ENCODE results near the gene TET1.
A peak's percentile ranks its signal among the peaks of the same experiment; 100 is the strongest.
"Not testable (repeated sequence)": the region's sequence is repeated elsewhere in the genome, so short reads cannot be mapped to it uniquely, and the experiment has no call there.

TET1 gene

GRCh38 chr10:68617691-68618090 lies 57.6 kb downstream of the TET1 start:
- DNase-seq, result not testable (repeated sequence)

DNA sequence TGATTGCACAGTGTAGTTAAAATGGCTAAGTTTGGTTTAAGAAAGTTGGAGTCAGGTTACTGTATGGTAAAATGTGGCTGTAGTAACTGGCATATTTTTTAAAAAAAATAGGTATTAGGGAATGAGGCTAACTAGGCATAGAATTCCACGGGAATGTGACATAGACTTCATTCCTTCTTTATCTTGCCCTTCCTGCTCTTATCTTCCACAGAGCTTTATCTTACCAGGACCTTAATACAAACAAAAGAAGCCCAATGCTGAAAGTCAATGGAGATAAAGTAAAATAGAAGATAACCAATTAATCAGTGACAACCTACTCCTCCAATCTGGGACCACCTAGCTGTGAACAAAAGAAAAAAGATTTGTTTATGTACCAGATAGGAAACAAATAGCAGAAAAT lies 58.1 kb downstream of the TET1 start:
- no peak for DNase-seq

DNA sequence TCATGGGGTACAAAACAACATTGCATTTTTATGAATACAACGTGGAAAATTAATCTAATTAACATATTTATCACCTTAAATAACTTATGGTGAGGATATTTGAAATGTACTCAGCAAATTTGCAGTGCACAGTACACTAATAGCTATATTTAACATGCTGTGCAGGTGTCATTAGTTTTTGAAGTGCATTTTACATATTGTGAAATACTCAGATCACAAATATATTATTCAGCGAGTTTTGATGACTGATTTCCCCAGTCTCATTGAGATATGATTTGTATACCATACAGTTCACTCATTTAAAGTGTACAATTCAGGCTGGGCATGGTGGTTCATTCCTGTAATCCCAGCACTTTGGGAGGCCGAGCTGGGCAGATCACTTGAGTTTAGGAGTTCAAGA lies 59.5 kb downstream of the TET1 start:
- DNase-seq, result no peak

DNA sequence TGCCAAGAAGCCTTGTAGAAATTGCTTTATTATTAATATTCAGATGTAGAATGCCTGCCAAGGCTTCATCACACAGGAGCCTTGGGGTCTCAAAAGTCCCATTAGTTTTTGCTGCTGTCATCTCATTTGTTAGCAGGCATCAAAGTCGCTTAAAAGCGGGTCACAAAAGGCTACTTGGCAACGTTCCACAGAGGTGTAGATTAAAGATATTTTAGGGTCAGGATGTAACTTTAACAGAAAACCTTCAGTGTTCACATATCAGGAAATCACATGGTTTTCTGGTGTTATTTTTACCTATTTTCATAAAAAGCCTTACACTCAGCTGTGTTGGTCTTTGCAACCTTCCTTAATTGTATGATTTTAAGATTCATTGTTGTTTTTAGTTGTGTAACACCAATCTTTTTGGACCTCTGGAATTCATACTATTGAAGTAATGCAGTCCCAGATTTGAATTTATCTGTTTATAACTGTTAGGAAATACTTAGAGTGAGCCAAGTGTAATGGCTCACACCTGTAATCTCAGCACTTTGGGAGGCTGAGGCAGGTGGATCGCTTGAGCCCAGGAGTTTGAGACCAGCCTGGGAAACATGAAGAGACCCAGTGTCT lies 65.3 kb downstream of the TET1 start:
- DNase-seq, result no peak

DNA sequence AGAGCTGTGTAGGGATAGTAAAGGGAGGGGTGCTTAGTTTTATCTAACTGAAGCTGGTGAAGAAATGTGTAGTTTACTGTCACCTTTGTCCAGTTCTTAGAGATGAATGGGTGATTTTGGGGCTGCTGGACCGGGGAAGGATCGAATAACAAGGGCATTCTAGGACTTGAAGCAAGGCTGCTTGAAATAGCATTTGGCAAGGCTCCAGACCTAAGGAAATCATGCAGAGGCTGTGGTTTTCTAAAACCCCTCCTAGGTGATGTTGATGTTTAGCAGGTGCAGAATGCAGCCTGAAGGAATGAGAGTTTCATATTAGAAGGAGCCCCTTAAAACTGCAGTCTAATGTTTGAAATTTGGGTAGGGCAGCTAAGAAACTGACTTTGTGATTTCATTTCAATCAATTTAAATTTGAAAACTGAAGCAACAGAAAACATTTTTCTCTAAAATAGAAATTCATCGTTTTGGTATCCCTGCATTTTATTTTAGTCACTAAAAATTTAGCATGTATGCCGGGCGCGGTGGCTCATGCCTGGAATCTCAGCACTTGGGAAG lies 68.5 kb downstream of the TET1 start:
- peak; percentile 15 for DNase-seq

GRCh38 chr10:68632271-68632560 lies 72.1 kb downstream of the TET1 start:
- not testable (repeated sequence) for DNase-seq

GRCh38 chr10:68633281-68633680 lies 73.1 kb downstream of the TET1 start:
- no peak for DNase-seq

DNA sequence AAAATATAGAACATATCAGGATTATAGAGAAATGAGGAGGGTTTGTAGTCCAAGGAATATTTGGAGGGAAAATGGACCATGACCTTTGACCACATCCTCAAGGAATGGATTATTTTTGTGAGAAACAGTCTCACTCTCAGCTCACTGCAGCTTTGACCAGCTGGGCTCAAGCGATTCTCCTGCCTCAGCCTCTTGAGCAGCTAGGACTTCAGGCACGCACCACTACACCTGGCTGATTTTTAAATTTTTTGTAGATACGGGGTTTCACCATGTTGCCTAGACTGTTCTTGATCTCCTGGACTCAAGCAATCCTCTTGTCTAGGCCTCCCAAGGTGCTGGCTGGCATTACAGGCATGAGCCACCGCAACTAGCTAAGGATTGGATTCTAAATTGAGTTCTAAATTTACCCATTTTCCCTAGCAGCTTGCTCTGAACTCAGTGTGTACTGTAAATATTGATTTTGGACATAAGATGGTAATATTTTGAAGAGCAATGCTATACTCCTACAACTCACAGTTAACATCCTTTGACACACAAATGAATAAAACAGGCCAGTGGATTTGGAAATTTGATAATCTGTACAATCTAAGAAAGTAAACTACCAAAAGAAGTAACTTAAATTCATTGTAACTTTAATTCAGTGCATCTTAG lies 73.8 kb downstream of the TET1 start:
- DNase-seq, result no peak

DNA sequence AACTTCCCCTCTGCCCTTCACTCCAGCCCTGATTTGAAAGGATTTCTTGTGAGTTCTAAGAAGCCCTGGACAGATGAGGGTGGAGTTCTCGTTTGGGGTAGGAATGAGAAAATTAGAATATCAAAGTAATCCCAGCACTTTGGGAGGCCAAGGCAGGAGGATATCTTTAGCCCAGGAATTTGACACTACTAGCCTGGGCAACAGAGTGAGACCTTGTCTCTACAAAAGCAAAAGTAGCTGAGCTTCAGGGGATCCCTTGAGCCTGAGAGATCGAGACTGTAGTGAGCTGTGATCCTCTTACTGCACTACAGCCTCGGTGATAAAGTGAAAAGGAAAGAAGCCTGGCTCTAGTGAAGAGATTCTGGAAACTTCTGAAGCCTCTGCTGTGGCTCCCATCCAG lies 76.2 kb downstream of the TET1 start:
- DNase-seq, result no peak

GRCh38 chr10:68643550-68643949 lies 83.4 kb downstream of the TET1 start:
- DNase-seq, result not testable (repeated sequence)

- no peak for DNase-seq
Measured at GRCh38 chr10:68647672-68648341, 87.7 kb downstream of the TET1 start.

GRCh38 chr10:68655620-68656126 lies 95.5 kb downstream of the TET1 start:
- no peak for DNase-seq

GRCh38 chr10:68665841-68666240 lies 105.7 kb downstream of the TET1 start:
- no peak for DNase-seq

DNA sequence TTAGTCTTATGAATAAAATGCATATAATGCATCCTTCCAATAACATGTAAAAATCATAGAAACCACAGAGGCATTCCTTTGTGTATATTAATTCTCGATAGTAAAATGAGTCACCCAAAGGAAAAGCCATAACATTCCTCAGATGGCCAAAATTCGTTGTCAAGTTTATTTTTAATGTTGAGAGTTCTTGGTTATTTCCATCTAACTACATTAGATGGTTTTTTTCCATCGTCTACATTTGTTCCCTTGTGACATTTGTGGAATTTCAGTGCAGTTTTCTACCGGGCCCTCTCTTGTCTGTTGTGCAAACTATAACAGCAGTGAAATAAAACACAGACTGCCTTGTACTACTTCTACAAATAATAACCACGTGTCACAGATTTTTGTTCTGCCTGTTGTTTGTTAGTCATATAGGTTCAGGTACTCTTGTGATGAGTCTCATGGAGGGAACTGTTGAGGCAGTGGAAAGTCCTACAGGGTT lies 106.2 kb downstream of the TET1 start:
- DNase-seq, result no peak

- DNase-seq, result no peak
Measured at GRCh38 chr10:68668231-68668630, 108.1 kb downstream of the TET1 start.

DNA sequence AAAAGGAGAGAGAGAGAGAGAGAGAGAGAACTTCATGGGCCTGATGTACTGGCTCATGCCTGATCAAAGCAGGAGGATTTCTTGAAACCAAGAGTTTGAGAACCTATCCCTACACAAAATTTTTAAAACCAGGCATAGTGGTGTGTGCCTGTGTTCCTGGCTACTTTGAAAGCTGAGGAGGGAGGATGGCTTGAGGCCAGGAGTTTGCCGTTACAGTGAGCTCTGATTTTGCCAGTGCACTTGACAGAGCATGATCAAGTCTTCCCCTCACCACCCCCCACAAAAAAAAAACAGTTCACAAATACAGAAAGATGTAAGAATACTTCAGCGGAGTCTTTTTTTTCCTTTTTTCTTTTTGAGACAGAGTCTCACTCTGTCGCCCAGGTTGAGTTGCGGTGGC lies 108.8 kb downstream of the TET1 start:
- DNase-seq, result no peak

DNA sequence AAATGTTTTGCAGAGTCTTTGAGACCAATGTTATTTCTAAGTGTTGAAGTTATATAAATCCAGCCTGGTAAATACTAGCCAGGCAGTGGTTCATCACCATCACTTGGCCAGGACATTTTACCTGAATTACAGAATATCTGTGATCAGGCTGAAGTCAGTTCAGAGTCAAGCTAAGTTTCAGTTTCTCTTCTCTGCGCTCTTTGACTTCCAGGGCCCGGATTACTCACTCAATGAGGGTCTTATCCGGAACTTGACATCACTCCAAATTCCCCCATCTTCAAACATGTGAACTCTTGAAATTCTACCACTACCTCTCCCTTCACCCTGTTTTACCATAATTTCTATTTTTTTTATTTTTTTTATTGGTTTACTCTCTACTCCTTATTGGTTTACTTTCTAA lies 124.3 kb downstream of the TET1 start:
- no peak for DNase-seq

DNA sequence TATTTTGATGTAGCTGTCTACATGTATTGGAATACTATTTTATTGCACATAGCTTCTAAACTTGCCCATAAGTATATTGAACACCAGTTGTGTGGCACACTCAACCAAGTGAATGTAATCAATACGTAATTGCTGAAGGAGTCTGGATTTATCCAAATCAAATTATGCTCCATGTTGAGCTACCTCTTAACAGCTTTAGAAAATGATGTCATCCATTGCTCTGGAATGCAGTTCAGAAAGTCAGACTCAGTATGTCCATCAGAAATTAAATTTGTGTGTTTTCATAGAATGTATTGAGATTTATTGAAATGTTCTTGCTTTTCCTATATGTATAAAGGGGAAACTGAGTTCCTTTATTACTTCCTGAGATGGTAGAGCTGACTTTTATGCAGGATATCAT lies 135.9 kb downstream of the TET1 start:
- DNase-seq, result no peak

DNA sequence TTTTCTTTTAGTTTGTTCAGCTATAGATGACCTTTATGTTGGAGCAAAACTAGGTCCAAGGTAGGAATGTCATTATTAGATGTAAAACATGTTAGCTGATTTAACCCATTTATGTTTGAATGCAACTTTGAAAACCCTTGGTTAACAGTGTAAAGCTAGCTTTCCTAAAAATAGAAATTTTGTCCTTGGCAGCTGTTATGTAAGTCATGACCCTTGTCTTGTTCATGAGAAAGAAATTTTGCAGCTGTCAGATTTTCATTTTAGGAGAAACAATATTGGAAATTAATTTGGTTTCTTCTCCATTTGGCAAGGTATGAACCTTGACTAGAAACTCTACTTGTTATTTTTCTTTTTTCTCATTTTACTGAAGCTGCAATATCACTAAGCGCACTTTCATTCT lies 137.0 kb downstream of the TET1 start:
- DNase-seq, result no peak

DNA sequence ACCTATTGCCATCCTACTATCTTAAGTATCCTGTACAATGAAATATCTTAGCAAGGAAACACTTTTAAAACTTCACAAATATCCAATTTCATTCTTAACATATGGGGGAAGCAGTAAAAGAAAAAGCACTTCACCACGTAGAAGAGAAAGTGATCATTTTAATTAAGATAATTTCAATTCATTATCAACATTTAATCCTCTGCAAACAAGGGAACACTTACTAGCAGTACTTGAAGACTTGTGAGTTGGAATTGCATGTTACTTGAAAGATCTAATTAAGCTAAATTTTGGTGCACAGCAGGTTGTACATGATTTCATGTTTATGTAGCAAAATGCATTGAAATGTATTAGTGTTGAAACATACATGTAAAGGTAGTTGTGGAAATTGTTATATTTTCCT lies 140.1 kb downstream of the TET1 start:
- no peak for DNase-seq

GRCh38 chr10:68705548-68705947 lies 145.4 kb downstream of the TET1 start:
- no peak for DNase-seq

DNA sequence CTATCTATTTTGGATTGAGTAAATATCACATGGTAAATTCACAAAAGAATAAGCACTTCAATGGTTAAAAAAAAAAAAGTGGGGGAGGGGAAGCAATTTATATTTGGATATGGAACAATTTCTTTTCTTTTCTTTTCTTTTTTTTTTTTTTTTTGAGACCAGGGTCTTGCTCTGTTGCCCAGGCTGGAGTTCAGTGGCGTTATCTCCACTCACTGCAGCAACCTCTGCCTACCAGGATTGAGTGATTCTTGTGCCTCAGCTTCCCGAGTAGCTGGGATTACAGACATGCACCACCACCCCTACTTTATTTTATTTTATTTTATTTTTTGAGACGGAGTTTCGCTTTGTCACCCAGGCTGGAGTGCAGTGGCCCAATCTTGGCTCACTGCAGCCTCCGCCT lies 148.8 kb downstream of the TET1 start:
- DNase-seq, result not testable (repeated sequence)

DNA sequence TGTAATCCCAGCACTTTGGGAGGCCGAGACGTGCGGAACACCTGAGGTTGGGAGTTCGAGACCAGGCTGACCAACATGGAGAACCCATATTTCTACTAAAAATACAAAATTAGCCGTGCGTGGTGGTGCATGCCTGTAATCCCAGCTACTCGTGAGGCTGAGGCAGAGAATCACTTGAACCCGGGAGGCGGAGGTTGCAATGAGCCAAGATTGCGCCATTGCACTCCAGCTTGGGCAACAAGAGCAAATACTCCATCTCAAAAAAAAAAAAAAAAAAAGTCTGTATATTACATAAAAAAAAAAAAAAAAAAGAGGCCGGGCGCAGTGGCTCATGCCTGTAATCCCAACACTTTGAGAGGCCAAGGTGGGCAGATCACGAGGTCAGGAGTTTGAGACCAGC lies 152.9 kb downstream of the TET1 start:
- not testable (repeated sequence) for DNase-seq

DNA sequence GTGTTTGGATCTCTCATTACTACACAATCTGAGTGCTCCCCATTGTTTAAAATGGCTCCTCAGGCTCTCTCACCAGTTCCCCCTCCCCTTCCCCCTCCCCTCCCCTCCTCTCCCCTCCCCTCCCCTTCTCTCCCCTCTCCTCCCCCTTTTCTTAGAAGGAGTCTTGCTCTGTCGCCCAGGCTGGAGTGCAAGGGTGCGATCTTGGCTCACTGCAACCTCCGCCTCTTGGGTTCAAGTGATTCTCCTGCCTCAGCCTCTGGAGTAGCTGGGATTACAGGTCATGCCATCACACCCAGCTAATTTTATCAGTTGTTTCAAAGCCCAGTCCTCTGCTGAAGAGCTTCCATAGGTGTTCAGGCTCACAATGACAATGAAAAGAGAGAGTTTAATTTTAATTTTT lies 157.3 kb downstream of the TET1 start:
- DNase-seq, result no peak

All from hematopoietic multipotent progenitor cell treated with erythropoietin and hydrocortisone succinate and interleukin-3 and kit ligand, for 4 days (in vitro differentiated cells).